Calu3 (cell line): Measurements from ENCODE around the gene MAML3. TPM values are rescaled to one million over a fixed set of nuclear protein-coding genes. Genes with fewer than 3 reads are reported as not detected.

Experiments
- BruUV-seq: library from RNA; stranded (reverse); fragments of 400-500 nt; replicated peaks from 2 replicates; lab custom pipeline; 2021; lab: Mats Ljungman, UMichigan
- CTCF ChIA-PET: fragments of 300-600 bp; sonication (Branson Sonifier 250); formaldehyde crosslinking; loops from one replicate; lab custom pipeline; 2022; ENCODE audit warnings: antibody characterized with exemption; lab: Charles Lee
- DNase-seq: peaks from one replicate; pipeline ENCODE4 v3.0.0; 2022
- H3K27ac Mint-ChIP-seq: one replicate; pipeline ENCODE4 v1.8.0; 2022; ENCODE audit warnings: mixed read lengths; ENCODE audit not compliant: unreplicated experiment
- H3K27me3 Mint-ChIP-seq: one replicate; pipeline ENCODE4 v1.8.0; 2022; ENCODE audit warnings: mixed read lengths; ENCODE audit not compliant: unreplicated experiment
- H3K36me3 Mint-ChIP-seq: one replicate; pipeline ENCODE4 v1.8.0; 2022; ENCODE audit warnings: mild to moderate bottlenecking, moderate library complexity, mixed read lengths; ENCODE audit not compliant: insufficient read depth, unreplicated experiment
- H3K4me1 Mint-ChIP-seq: one replicate; pipeline ENCODE4 v1.8.0; 2022; ENCODE audit warnings: mild to moderate bottlenecking, low read depth, mixed read lengths; ENCODE audit not compliant: unreplicated experiment
- H3K4me3 Mint-ChIP-seq: one replicate; pipeline ENCODE4 v1.8.0; 2022; ENCODE audit warnings: mild to moderate bottlenecking, low read depth, moderate library complexity, mixed read lengths; ENCODE audit not compliant: unreplicated experiment
- H3K9me3 Mint-ChIP-seq: one replicate; pipeline ENCODE4 v1.8.0; 2022; ENCODE audit warnings: low read depth, mixed read lengths; ENCODE audit not compliant: unreplicated experiment
- intact Hi-C: fragments of 100-400 bp; cut with micrococcal nuclease; formaldehyde crosslinking; loops from one replicate; pipeline ENCODE4 v1.10.0; 2022; ENCODE audit not compliant: unreplicated experiment
- total RNA-seq: library from RNA; stranded (reverse); gene quantifications from 2 replicates; pipeline ENCODE4 v1.2.3, GENCODE V29; 2022
- TF ChIP-seq, protein P1 (sequence below): fragments of 200-600 bp; IDR thresholded peaks from one replicate; pipeline ENCODE4 v1.8.0; 2022; ENCODE audit warnings: antibody characterized with exemption; ENCODE audit not compliant: unreplicated experiment

Gene MAML3
- total RNA-seq, 1 experiment from 2014 or later: 4.0 TPM

DNA sequence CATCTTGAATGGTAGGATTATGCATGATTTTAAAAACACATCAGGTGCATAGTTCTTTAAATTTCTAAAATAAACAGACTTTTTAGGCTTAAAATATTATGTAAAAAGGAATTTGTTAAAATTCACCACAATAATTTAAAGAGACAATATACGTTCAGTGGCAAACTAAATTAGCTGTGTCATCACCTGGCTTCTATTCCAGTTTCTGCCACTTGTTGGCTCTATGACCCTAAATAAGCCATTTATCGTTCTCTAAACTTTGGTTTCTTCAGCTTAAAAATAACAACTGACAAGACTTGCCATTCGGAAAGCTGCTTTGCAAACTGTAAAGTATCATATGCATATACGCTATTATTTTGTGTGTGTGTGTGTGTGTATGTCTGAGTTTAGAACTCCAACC is 347.1 kb downstream of the MAML3 start:
- CTCF ChIA-PET: no interaction called here
- H3K36me3 Mint-ChIP-seq: no peaks in the 10 kb centered on the region
- no peak overlapping the region for H3K27ac Mint-ChIP-seq
- no peak for DNase-seq
- TF ChIP-seq, protein P1, sequence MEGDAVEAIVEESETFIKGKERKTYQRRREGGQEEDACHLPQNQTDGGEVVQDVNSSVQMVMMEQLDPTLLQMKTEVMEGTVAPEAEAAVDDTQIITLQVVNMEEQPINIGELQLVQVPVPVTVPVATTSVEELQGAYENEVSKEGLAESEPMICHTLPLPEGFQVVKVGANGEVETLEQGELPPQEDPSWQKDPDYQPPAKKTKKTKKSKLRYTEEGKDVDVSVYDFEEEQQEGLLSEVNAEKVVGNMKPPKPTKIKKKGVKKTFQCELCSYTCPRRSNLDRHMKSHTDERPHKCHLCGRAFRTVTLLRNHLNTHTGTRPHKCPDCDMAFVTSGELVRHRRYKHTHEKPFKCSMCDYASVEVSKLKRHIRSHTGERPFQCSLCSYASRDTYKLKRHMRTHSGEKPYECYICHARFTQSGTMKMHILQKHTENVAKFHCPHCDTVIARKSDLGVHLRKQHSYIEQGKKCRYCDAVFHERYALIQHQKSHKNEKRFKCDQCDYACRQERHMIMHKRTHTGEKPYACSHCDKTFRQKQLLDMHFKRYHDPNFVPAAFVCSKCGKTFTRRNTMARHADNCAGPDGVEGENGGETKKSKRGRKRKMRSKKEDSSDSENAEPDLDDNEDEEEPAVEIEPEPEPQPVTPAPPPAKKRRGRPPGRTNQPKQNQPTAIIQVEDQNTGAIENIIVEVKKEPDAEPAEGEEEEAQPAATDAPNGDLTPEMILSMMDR: no peak
- no peaks in the 10 kb centered on the region for H3K4me1 Mint-ChIP-seq
- H3K4me3 Mint-ChIP-seq: no peak overlapping the region
- H3K27me3 Mint-ChIP-seq: no peaks in the 10 kb centered on the region
- intact Hi-C loops: no loop called here
- H3K9me3 Mint-ChIP-seq: no peaks in the 10 kb centered on the region
- BruUV-seq: no TSS peak

GRCh38 chr4:139802931-139803330 is 351.1 kb downstream of the MAML3 start:
- H3K27me3 Mint-ChIP-seq: no peaks in the 10 kb centered on the region
- TF ChIP-seq, protein P1: no peak
- H3K27ac Mint-ChIP-seq: no peak overlapping the region
- DNase-seq: no peak
- no peak overlapping the region for H3K4me3 Mint-ChIP-seq
- no peaks in the 10 kb centered on the region for H3K36me3 Mint-ChIP-seq
- H3K9me3 Mint-ChIP-seq: no peaks in the 10 kb centered on the region
- CTCF ChIA-PET: interaction anchor here (1.0 kb wide), 1 partner anchor 16 kb away, joined by 3 read pairs; no protein-coding TSS in a partner anchor
- H3K4me1 Mint-ChIP-seq: no peaks in the 10 kb centered on the region
- BruUV-seq: no TSS peak
- intact Hi-C loops: no loop called here

DNA sequence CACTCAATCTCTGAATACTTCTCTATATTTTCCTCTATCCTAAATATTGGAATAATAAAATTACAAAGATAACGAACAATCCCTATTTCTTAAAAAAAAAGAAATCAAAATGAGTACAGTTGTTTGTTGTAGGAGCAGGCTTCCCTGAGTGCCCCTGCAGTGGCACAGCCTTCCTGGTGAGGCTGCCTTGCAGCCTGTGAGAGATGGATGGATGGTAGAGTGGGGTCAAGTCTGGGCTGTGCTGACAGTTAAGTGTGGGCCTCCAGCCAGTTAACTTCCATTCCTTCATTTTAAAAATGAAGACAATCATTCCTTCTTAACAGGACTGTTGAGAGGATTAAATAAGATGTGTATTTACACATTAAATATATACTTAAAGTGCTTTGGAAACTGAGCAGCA is 351.5 kb downstream of the MAML3 start:
- no peaks in the 10 kb centered on the region for H3K36me3 Mint-ChIP-seq
- no peaks in the 10 kb centered on the region for H3K9me3 Mint-ChIP-seq
- TF ChIP-seq, protein P1: no peak
- intact Hi-C loops: no loop called here
- H3K4me1 Mint-ChIP-seq: no peaks in the 10 kb centered on the region
- H3K4me3 Mint-ChIP-seq: no peak overlapping the region
- DNase-seq: no peak
- no peak overlapping the region for H3K27ac Mint-ChIP-seq
- H3K27me3 Mint-ChIP-seq: no peaks in the 10 kb centered on the region
- BruUV-seq: no TSS peak
- CTCF ChIA-PET: no interaction called here

DNA sequence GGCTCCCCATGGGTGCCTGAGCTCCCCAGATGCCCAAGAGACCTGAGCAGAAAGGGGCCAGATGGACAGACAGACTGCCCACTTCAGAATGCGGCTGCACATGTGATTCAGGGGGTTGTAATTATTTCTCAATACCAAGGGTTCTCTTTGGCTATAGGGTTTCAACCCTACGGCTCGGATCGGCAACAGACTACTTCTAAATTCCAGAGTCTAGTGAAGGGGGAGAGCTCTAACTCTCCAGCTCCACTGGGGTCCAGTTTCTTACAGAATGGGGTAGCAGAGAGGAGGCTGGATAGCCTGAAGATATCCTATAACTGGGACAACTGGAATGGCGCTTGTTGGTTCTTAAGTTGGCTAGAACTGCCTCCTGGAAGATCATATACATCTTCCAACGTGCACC is 352.1 kb downstream of the MAML3 start:
- no peaks in the 10 kb centered on the region for H3K27me3 Mint-ChIP-seq
- CTCF ChIA-PET: no interaction called here

More for the DNA sequence above, 352.1 kb downstream of the MAML3 start:
- no peak overlapping the region for H3K4me3 Mint-ChIP-seq
- no peak for DNase-seq
- intact Hi-C loops: no loop called here
- H3K4me1 Mint-ChIP-seq: no peaks in the 10 kb centered on the region
- H3K27ac Mint-ChIP-seq: no peak overlapping the region
- no peaks in the 10 kb centered on the region for H3K36me3 Mint-ChIP-seq
- TF ChIP-seq, protein P1: no peak
- no peaks in the 10 kb centered on the region for H3K9me3 Mint-ChIP-seq
- no TSS peak for BruUV-seq
